Endothelial cell of hepatic sinusoid (primary cell): ENCODE measurements around the gene UBE2L5.

ENCODE experiments used
- in situ Hi-C: cut with HindIII; loops from 2 replicates; pipeline ENCODE4 v1.10.0; 2017; ENCODE audit warnings: low sequenced_read_pairs

UBE2L5 gene

DNA sequence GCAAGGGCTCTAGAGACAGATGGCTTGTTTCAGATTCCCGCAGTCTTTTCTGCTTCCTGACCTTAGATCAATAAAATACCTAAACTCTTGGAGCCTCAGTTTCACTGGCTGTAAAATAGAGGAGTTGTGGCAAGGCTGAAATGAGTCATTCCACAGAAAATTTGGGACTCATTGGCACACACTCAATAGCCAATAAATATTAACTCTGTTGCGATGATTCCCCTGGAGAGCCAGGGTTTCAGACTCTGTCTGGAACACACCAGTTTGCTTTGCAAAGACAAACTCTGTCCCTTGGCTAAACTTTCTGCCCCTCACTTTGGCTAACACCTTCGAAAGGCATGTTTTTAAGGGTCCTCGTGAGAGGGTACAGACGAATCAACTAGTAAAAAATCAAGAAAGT lies 18.1 kb upstream of the UBE2L5 start:
- in situ Hi-C loops: no loop called here

DNA sequence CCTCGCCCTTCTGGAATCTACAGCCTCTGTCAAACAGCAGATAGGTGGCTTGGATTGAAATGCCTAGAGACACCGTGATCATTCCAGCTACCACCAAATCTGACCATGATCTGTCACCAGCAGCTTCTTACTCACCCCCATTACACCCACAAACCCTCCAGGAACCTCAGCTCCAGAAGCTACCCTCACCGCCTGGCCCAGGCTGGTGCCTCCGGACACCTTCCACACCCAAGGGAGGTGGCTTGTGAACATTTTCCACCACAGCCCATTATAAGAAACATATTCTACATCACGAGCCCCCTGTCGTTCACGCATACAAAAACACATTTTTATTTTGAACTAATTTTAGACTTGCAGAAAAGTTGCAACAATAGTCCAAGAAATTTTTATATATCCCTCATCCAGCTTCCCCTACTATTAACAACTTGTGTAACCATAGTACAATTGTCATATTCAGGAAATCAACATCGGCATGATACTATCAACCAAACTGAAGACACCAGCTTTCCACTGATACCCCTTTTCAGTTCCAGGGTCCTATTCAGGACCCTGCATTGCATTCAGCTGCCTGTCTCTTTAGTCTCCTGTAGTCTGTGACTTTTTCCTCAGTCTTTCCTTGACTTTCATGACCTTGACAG lies 15.4 kb upstream of the UBE2L5 start:
- in situ Hi-C loops: no loop called here

DNA sequence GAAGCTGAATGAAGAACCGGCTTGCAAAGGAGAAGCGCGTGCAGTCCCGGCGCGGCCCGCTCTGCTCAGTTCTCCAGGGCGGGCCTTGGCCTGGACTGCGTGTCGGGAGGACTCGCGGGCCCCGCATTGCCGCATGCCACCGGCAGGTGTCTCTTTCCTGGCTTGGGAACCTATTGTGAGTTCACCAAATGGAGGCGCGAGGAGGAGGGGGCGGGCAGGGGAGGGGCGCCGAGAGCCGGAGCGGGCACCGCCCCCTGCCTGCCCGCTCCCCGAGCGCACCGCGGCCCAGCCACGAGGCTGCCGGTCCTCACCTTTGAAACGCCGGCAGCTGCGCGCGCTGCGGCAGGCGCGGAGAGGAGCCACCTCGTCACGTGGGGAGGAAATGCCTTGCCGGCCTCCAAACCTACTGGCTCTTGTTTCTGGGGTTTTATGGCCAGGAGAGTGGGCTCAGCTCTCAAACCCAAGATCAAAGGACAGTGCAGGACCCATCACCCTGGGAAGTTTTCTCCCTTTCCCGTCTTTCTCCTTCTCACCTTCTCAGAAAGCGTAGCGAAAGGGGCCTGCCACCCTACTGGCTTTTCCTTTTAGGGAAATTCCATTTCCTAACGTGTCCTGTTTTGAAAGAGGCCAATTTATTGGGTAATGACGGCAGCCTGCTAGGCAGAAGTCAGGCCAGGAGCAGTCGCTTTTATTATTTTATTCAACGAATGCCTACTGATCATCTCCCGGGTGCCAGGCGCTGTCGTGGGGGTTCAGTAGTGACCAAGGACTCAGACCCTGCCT lies 13.8 kb upstream of the UBE2L5 start:
- in situ Hi-C loops: no loop called here

DNA sequence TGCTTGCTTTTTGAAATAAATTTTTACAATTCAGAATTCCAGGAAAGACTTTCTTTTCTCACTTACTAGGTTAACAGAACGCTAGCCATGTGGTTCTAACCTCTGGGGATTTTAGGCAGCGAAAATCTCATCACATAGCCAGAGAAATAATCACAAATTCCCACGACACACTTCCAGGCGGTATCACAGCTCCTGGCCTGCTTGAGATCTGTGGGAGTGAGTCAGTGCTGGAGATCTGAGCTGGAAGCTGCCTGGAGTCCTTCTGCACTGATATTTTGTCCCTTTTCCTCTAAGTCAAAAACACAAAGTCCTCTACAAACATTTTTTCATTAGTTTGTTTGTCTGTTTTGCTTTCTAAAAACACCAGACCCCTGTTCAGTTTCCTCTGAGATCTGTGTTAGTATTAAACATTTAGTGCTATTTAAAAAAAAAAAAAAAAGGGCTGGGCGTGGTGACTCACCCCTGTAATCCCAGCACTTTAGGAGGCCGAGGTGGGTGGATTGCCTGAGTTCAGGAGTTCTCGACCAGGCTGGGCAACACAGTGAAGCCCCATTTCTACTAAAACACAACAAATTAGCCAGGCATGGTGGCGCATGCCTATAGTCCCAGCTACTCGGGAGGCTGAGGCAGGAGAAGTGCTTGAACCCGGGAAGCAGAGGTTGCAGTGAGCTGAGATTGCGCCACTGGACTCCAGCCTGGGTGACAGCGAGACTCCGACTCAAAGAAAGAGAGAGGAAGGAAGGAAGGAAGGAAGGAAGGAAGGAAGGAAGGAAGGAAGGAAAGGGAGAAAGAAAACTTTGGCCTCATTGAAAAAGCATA lies 12.2 kb upstream of the UBE2L5 start:
- in situ Hi-C loops: no loop called here

DNA sequence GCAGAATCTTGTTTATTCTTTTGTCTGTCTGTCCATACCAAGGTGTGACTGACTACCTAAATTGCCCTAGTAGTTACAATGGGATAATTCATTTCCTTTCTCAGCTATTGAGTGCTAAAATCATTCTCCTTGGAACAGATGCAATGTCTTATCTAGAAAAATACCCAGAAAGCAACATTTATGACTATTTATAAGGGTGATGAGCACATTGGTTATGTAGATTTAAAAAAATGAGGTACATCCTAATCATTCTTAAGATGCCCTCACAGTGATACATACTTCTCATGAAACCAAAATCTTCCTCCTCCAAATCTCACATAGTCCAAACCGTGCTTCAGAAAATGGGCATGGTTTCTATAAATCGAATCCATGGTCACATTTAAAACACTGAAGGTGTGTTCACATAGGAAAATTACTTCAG lies 11.6 kb upstream of the UBE2L5 start:
- in situ Hi-C loops: no loop called here

DNA sequence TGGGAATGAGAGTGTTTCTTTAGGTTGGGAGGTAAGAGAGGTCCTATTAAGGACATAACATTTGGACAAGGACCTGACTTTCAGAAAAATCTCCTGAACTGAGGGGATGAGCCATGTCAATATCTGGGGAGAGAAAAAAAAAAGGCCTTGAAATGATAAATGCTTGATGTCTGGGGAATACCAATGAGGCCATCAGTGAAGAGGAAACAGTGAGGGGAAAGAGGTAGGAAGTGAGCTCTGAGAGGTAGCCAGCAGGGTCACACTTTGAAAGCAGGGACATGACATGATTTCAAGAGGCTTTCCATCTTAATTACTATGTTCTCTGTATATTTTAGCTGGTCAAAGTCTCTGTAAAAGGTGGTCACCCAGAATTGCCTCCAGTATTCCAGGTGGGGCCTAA lies 9.9 kb upstream of the UBE2L5 start:
- in situ Hi-C loops: no loop called here

DNA sequence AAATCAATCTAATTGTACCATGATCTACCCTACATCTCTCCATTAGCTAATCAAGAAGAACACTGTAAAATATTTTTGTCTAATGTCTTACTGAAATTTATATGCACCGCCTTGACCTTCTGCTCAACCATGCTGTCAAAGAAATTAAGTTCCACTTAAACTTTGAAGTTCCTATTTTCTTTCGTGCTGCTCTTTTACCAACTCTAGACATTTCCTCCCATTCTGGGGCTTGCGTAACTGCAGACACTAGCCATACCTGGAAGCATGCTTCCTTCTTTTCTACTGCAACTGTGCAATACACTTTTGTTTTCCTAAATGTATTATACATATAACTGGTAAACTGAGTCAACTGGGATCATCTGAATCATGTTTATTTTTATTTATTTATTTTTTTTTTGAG lies 8.5 kb upstream of the UBE2L5 start:
- in situ Hi-C loops: no loop called here

DNA sequence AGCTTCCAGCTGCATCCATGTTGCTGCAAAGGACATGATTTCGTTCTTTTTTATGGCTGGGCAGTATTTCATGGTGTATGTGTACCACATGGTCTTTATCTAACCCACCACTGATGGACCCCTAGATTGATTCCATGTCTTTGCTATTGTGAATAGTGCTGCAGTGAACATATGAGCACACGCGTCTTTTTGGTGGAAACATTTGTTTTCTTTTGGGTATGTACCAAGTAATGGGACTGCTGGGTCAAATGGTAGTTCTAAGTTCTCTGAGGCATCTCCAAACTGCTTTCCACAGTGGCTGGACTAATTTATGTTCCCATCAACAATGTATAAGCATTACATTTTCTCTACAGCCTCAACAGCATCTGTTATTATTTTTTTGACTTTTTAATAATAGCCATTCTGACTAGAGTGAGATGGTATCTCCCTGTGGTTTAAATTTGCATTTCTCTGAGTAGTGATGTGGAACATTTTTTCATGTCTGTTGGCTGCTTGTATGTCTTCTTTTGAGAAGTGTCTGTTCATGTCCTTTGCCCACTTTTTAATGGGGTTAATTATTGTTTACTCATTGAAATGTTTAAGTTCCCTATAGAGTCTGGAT lies 6.8 kb upstream of the UBE2L5 start:
- in situ Hi-C loops: no loop called here

DNA sequence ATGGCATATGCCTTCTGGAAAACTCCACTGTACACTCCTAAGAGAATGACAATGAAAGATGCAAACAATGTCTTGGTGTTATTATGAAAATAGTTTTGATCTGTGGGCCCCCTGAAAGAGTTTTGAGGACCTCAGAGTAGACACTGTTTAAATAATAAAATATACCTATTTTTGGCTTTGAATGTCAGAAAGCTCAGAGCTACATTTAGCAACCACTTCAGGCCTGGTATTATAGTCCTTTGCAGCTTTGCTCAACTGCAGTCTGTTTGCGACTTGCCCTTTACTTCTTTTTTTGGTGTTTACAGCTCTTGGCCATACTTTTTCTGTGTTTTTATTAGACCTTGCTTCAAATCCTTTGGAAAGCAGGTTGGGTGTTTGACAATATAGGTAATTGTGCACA lies 5.8 kb upstream of the UBE2L5 start:
- in situ Hi-C loops: no loop called here

DNA sequence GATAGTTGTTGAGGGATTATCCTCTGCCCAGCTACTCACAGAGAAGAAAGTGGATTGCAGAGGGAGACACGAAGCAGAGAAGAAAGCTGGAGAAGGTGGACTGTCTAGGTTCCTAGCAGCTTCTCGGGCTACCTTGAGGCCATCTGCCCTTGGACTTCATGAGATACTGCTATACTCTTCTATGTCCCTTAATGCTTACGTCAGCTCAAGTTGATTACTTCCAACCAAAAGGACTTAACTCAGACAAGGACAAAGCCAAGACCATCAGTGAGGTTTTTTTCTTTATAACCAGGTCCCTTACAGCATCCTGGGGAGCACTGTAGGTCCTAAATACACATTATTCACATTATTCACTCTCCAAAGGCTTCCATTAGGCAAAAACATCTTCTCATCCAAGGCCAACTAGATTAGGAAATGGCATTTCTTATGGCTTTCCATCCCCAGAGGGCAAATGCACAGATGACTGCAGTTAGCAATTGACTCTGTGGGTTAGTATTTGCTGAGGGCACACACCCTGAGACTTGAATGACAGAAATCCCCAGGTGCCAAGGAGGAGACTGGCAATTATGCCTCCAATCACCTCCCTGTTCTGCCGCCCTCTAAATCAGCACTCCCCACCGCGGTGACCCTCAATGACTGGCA lies 4.1 kb upstream of the UBE2L5 start:
- in situ Hi-C loops: no loop called here

DNA sequence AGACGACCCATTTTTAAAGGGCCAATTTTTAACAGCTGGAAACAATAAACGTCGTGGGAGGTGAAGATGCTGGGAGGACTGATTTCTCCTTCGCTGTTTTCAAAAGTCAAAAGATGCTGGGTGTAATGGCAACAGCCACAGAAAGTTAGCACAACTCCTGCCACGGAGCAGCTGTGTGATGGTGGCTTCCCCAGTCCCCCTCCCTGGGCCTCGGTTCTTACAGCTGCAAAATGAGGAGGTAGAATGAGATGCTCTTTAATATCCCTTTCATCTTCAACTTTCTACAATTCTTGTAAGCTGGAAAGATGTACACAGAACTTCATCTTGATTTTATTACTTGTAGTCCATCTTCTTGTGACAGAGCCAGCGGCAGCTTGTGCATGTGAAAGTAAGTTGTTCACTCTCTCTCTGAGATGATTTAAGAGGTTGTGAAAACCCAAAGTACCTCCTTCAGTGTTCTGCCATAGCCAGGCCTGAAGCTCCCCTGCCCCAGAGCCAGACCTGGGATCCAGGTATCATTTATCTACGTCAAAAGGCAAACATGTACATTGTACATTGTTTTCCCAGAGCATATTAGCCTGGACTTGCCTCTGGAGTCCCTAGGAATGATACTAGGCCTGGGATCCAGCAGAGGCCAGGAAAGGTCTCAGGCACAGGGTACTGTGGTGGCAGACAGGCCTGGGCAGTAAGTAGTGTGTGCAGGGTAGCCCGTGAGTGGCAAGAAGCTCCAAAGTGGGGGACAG lies 3.4 kb upstream of the UBE2L5 start:
- in situ Hi-C loops: no loop called here

DNA sequence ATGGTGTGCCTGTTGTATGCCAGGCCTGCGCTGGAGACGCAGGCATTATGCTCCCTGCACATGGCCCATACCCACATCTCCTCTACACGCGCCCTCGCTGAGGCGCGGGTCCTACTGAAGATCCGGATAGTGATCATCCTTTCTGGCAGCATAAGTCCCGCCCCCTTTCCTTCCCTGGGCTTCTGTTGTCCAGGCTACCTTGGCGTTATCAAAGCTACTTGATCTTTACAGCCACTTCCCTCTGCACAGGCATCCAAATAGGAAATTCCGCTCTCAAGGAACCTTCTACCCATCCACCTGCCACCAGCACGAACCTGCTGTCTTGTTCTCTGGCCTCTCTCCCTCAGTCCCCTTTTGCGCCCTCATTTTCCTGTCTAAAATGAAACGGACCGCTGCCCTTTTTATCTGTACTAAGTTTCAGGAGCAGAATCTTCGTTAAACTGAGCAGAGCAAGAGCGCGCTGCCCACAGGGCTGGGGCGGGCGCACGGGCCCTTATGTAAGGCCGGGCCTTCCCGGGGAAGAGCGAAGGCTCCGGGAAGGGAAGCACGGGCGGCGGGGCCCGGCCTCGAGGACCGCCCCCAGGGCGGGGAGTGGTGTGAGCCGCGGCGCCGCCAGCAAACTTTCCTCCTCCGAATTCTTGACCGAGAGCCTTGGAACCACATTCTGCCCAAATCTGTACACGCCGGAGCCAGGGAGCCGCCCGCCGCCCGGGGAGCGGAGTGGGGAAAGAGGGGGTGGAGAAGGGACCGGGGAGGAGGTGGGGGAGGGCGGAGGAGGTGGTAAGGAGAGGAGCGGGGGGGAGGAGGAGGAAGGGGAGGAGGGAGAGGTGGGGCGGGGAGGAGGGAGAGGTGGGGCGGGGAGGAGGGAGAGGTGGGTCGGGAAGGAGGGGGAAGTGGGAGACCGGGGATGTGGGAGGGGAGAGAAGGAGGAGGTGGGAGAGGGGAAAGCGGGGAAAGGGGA lies 920 bp upstream of the UBE2L5 start:
- in situ Hi-C loops: no loop called here

DNA sequence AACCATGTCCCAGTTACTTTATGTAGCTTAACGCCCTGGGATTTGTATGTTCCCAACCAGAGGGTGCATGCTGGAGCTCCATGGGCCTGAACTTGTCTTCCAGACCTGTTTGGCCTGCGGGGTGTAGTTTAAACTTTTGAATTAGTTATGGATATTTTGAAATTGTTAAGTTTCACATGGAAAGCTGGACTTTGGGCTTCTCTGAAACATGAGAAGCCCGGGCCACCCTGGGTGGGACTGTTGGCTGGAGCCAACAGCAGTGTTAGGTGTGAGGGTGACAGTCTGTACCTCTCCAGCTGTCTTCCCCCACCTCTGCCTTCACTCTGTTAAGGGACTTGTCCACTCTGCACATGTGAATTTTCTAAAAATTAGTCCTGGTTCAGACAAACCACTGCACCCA lies 1.6 kb downstream of the UBE2L5 start:
- in situ Hi-C loops: no loop called here

DNA sequence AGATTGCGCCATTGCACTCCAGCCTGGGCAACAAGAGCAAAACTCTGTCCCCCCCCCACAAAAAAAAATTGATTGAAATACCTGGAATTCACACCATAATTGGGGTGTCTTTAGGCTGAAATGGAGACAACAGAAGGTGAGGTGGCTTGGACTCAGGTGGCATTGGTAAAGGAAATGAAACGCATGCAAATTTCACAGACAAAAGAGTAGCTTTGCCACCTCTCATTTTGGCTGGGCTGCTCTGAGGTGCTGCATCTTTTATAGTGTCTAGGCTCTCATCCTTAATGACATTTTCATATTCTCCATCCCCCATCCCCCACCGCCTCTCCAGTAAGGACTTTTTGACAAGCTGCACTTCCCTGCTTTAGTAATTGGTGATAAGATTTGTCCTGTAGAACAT lies 6.9 kb downstream of the UBE2L5 start:
- in situ Hi-C loops: no loop called here

DNA sequence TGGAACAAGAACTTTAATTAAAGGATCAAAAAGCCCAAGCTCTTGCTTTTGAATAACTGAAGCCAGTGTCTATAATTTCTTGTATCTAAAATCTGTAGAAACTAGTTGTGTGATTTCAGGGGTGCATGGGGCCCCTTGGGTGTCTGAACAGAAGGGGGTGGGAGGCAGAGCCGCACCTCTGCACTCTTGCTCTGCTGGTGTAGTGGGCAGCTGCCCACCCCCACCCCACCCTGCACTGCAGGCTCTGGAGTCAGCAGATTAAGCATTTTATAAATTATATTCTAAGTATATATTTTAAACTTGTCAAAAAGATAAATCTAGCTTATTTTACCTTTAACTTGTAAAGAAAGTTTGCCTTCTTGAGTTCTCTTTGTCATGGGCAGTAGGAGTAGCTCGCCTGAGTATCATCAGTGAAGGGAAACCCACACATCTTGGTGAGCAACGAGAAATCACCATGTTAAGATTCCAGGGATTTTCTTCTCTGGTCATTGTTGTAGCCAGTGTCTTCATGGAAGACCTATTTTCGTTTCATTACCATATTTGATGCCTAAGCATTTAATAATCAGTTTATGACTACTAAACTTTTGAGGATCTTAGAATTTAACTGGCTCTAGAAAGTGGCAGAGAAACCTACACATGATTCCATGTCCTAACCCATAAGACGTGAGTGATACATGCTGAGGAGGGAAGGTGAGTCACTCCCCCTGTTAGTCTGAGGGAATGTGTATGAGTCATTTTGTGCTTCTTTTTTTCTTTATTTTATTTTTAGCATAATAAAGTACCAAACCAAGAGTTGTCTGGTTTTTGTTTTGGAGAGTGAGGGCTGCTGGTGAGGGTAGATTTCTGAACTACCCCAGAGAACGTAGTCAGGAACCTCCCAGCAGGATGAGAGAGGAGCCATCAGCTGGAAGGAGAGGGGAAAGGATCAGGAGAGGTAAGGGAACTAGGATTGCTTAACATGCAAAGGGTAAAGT lies 7.7 kb downstream of the UBE2L5 start:
- in situ Hi-C loops: no loop called here

DNA sequence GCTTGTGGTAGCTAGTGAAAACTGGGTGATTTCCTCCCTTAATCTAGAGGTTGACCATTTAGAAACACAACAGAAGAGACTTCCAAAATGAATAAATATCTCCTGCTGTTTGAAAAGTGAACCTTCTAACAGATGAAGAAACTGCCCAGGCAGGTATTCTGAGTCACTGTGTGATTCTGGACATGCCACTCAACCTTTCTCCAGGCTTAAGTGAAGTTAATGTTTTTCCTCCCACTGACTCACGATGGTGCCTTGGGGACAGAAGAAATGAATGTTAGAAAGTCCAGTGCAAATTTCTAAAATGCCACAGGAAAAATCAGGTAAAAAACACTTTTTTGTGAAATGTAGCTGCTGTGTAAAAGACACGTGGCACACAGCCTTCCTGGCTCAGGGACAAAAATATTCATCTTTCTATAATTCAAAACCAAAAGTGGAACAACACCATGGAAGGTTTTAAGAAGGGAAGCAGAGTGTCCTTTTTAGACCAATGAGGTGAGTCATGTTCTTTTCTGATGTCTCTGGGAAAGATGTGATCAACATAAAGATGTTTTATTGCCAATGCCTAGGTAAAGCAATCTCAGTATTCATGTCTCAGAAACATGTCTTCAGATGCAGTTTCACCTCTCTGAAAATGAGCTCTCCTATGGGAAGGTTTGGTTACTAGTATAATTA lies 9.1 kb downstream of the UBE2L5 start:
- in situ Hi-C loops: no loop called here

DNA sequence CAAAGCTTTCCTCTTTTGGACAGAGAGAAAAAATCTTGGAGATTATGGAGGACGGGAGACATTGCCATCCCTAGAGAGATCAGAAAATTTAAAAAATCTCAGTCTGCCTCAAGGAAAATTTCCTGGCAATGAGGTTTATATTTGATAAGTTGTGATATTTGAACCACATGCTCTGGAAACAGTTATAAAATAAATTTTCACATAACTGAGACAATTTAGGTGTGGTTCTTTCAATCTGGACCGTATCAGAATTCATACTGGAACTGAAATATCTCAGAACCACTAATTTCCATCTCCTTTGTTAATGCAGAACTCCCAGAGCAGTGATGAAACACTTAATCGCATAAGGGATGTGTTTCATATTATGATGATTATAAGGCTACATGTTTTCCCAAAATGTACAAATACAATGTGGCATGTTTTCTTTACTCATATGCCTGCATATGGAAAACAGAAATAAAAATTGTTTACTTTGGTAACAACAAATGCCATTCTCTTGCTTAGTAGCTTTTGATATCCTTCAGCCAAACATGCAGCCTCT lies 13.7 kb downstream of the UBE2L5 start:
- in situ Hi-C loops: no loop called here
